HG03354 (cell line): ENCODE measurements around the gene CST4.
A peak's percentile ranks its signal among the peaks of the same experiment; 100 is the strongest.
"Not testable (repeated sequence)": the region's sequence is repeated elsewhere in the genome, so short reads cannot be mapped to it uniquely, and the experiment has no call there.

Source experiments
- ATAC-seq: cut with Tn5 transposase; IDR thresholded peaks from one replicate; pipeline ENCODE4 v1.9.1; 2021; ENCODE audit warnings: mild to moderate bottlenecking; ENCODE audit not compliant: unreplicated experiment, poor library complexity, severe bottlenecking

CST4 gene, protein sequence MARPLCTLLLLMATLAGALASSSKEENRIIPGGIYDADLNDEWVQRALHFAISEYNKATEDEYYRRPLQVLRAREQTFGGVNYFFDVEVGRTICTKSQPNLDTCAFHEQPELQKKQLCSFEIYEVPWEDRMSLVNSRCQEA

GRCh38 chr20:23688684-23689398 is at the start of gene CST4:
TSS of gene CST4 (minus strand) at chr20:23689038. CDS start at chr20:23688969, 69 bp downstream.
- not testable (repeated sequence) for ATAC-seq

- not testable (repeated sequence) for ATAC-seq
These were observed 46.6 kb upstream of the CST4 start for GRCh38 chr20:23735391-23735790.

DNA sequence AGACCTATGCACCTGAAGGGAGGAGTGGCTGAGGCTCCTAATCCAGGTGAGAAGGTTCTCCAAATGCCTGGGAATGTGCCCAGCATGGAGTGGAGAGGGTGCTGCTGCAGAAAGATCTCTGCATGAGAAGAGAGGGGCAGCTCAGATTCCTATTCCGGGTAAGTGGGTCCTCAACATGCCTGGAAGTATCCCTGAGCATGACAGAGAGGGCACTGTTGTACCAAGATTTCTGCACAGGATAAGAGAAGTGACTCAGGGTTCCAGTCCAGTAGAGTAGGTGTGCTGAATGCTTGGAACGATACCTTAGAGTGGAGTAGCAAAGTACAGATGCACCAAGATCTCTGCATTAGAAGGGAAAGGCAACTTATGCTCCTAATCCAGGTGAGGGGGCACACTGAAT is 46.1 kb upstream of the CST4 start:
- not testable (repeated sequence) for ATAC-seq

- ATAC-seq, result not testable (repeated sequence)
These were observed 45.6 kb upstream of the CST4 start for GRCh38 chr20:23734440-23734839.

DNA sequence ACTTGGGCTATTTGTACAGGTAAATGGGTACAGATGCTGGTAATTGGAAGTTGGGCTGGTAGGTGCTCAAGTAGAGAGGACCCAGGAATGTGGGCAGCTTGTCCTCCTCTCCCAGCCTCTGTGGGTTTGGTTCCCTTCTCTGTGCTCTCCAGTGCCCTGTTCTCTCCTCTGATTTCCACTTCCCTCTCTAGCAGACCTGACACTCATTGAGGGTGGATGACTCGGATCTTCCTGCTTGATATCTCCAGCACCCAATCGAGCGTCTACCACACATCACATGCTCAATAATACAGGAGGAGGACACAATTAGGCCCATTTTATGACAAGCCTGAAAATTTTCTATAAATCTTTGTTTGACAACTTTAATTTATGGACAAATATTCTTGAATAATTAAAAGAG is 38.2 kb upstream of the CST4 start:
- ATAC-seq, result no peak

DNA sequence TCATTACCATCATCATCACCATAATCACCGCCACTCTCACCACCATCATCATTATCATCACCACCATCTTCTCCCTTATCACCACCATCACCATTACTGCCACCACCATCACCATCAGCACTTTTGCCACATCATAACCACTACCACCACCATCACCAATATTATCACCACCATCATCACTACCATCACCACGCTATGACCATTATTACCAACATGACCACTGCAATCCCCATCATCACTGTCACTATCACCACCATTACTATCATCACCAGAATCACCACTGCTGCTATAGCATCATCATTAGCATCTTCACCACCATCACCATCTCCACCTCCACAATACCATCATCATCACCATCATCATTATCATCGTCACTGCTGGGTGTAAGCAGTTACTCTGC is 36.3 kb upstream of the CST4 start:
- no peak for ATAC-seq

GRCh38 chr20:23723659-23724307 is 34.9 kb upstream of the CST4 start:
- ATAC-seq, result peak; percentile 85

GRCh38 chr20:23722851-23723250 is 34.0 kb upstream of the CST4 start:
- not testable (repeated sequence) for ATAC-seq

DNA sequence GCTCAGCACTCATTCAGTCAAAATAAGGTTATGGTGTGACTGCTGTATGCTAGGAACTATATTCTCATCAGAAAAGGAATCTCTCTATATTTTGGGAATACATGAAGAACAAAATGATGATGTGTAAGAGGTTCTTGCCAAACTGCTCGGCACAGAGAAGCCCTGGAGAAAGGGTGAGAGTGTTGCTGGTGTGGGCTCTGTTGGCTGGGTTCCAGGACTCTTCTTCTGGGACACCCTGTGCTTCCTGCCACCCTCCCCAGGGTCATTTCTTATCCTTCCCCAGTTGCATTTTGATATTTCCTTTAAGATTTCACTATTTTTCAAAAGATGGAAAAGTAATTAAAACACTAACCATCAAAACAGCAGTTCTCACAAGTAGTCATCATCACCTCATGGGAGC is 33.1 kb upstream of the CST4 start:
- no peak for ATAC-seq

- not testable (repeated sequence) for ATAC-seq
These were observed 30.5 kb upstream of the CST4 start for GRCh38 chr20:23719351-23719750.

DNA sequence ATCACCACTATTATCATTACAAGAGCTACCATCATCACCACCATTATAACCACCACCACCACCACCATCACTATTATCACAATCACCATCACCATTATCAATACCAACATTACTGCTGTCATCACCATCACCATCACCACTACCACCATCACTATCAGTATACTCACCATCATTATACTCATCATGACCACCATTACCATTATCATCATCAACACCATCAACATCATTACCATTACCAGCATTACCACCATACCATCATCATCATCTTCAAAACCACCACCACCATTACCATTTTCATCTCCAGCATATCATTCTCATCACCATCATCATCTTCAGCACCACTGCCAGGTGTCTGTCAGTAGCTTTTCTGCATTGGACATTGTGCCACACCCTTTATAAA is 22.9 kb upstream of the CST4 start:
- not testable (repeated sequence) for ATAC-seq

GRCh38 chr20:23710771-23711170 is 21.9 kb upstream of the CST4 start:
- no peak for ATAC-seq

- no peak for ATAC-seq
These were observed 17.1 kb upstream of the CST4 start for GRCh38 chr20:23705895-23706294.

- no peak for ATAC-seq
These were observed 13.2 kb upstream of the CST4 start for GRCh38 chr20:23702021-23702420.

DNA sequence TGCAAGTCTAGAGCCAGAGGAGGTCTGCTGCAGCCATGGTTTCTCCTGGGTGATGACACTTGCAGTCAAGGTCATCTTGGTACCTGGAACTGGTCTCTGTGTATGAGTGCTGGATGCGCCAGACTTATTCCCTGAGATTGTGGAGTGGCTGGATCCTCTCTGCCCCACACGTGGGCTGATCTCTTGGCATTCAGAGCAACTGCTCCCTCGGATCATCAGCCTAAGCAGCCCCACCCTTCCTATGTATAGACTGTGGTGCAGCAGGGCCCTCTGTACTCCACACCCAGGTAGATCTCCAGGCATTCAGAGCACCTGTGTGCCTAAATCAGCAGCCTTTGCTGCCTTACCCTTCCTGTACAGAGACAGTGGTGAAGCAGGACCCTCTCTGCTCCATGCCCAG is 12.1 kb upstream of the CST4 start:
- ATAC-seq, result no peak

- no peak for ATAC-seq
These were observed 9.1 kb upstream of the CST4 start for GRCh38 chr20:23697947-23698346.

DNA sequence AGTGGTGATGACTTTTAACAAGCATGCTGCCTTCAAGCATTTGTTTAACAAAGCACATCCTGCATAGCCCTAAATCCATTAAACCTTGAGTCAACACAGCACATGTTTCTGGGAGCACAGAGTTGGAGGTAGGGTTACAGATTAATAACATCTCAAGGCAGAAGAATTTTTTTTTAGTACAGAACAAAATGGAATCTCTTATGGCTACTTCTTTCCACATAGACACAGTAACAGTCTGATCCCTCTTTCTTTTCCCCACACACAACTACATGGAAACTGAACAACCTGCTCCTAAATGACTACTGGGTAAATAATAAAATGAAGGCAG is 6.2 kb upstream of the CST4 start:
- ATAC-seq, result not testable (repeated sequence)

- not testable (repeated sequence) for ATAC-seq
These were observed 5.6 kb upstream of the CST4 start for GRCh38 chr20:23694178-23695067.

DNA sequence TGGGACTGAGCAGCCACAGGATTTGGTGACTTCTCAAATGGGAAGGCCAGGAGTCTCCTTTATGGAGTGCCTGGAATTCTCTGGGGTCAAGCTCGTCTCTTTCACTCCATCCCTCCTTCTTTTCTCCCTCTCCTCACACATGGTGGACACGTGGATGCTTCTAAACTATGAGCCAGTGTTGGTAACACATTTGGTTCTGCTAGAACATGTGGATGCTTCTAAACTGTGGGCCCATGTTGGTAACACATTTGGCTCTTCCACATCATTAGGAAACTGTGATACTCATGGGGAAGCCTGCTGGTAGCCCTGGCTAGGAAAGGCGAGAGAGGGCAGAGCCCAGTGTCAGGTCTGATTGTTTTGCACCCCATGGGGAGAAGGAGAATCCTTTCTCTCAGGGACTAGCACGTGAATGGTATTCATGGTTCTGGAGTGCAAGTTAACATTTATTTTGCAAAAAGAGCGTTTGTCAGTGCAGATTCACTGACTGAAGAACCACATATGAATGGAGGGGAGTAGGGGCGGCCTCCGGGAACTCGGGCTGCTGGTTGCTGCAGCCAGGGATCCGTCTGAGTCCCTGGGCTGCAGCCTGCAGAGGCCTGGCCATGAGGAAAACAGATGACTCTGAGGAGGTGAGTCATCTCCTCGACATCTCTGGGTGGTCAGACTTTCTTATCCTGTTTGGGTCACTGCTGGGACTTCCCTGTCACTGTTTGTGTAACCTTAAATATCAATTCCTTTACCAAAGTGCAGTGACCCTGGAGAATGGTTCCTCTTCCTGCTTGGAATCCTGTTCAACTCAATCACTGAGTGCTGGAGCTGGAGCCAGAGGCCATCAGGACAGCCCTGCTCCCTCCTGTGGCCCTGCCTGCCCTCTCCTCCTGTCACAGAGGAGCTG is 4.1 kb upstream of the CST4 start:
- not testable (repeated sequence) for ATAC-seq
